ENCODE measurements around the gene PEAR1.

The PEAR1 gene

DNA sequence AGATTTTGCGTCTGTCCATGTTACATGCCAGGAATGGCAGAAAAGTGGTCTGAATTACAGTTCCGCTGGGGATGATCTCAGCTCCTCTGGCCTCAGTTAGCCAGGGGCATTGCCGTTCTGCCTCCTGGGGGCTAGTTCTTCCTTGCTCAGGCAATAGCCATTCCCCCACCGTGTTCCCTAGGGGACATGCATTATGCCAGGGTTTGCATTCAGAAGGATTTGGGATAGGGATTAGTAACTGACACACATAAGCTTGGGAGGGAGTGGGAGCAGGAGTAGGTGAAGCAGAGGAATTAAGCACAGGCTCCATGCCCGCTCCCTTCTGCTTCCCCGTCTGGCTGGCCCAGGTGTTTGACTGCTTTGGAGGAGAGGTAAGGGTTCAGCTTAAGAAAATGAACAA, 39.6 kb downstream of the PEAR1 start:
- DNase-seq: no peak

DNA sequence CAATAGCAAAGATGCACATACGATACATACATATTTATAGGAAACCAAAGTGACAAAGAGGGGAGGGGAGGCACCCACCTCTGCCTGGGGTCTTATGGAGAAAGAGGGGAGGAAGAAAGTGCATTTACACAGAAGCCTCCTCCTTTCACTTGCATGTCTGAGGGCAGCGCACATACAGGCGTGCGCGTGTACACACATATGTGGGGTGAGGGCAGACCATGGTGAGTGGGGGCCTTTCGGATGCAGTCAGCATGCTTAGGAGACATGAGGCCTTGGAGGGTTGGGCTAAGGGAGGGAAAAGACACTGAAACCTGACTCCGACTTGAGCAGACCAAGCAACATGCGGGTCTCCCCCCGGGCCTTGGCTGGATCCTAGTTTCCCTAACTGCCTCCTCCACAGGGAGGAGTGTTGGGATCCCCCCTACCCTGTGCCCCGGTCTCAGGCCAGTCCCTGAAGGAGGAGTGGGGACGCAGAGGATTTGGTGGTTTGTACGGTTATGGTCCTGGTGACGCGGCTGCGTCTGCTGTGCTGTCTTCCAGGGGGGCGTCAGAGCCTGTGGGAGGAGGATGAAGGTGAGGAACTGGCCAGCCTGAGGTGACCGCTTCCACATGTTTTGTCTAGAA, 42.1 kb downstream of the PEAR1 start:
- no peak for DNase-seq

GRCh38 chr1:156936191-156936590, 42.7 kb downstream of the PEAR1 start:
- no peak for DNase-seq

- no peak for DNase-seq
Observed at GRCh38 chr1:156936721-156937220, 43.3 kb downstream of the PEAR1 start.

- no peak for DNase-seq
Observed at GRCh38 chr1:156937883-156938282, 44.4 kb downstream of the PEAR1 start.

DNA sequence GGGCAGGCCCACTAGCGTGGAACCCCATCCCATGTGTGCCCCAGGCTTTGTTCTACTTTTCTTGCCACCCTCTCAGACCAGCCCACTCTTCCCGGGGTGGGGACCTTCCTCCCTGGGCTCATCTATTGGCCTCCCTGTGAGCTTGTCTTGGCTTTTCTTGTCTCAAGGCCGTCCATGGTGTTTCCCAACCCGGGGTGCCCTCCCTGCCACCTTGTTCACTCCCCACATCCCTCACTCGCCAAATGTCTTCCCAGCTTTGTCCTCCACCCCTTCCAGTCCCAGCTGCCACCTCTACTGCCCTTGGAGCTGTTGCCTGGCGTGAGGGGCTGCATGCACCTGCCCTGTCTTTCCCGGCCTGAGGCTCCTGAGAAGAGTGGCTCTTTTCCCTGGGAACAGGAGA, 45.3 kb downstream of the PEAR1 start:
- DNase-seq: no peak

GRCh38 chr1:156939786-156940334, 46.3 kb downstream of the PEAR1 start:
- DNase-seq: no peak

DNA sequence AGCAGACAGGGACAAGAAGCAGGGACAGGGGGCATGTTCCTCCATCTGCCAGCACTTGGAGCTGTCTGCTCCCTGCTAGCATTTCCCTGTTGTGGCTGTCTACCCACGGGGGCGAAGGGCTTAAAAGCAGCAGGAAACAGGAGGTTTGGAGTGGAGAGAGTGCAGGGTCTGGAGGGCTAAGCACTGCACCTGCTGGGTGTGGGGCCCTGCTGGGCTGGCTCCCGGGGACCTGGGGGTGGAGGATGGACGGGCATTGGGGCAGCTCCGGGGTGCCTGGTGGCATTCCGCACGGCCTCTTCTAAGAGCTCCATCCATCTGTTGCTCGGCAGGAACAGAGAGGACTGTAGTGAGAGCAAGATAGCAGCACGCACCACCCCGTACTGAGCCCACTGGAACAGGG, 48.2 kb downstream of the PEAR1 start:
- DNase-seq: no peak

DNA sequence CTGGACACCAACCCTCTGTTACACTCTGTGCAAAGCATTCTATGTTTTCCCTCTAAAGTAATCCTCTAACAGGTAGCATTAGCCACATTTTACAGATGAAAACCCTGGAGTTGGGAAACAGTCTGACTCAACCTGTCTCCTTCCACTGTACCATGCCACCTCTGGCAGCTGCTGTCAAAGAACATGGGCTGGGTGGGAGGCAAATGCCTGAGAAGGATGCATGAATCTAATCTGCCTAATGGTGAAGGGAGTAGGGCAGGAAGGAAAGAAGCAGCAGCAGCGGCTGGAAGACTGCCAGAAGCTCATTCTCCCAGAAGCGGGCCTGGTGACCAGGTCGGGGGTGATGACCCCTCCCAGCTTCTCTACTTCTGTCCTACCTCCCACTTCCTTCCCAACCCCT, 48.7 kb downstream of the PEAR1 start:
- DNase-seq: peak in 1 of 58 donors; percentile 39

DNA sequence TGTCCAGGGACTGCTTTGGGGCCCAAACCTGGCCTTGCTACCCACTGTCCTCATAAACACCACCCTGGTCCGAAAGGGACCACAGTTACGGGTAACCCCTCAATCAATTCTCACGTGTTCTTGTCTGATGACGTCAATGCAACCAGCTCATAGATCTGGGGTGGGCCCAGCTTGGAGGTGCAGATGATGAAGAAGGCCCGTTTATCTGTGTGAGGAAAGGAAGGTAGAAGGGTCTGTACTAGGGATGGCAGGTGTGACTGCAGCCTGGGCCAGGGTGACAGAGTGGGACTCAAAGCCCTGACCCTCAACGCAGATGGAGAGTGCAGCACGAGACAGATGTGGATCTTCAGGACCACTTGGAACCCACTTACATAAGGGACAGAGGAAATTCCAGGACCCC, 49.1 kb downstream of the PEAR1 start:
- no peak for DNase-seq

DNA sequence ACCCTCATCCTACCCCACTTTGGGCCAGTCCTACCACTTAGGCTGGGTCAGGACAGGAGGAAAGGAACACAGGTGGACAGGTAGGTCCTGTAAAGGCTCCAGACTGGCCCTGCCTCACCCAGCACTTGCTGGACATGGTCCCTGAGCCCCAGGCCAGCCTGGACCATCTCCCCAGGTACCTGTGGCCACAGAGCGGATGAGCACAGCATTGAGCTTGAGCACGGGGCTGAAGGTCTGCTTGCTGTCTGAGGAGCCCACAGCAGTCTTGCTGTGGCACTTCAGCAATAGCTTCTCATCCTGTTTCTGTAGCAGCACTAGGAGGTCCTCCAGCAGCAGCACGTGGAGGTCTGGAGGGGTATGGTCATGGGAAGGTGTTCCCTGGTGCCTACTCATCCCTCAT, 50.2 kb downstream of the PEAR1 start:
- DNase-seq: no peak

DNA sequence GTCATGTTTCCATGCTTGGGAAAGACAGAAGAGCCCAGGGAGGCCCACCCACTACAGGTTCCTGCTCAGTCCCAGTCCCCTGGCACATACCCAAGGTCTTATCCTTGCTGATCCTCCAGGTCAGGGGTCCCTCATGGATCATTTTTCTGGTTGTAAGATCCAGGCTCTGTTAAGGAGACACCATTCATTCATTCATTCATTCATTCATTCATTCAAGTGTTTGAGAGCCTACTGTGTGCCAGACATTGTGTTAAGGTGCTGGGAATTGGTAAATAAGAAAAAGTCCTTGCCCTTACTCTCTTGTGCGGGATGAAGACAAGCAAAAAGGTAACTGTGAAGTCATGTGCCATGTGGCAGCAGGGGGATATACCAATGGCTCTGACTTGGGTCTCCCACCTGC, 50.8 kb downstream of the PEAR1 start:
- no peak for DNase-seq

DNA sequence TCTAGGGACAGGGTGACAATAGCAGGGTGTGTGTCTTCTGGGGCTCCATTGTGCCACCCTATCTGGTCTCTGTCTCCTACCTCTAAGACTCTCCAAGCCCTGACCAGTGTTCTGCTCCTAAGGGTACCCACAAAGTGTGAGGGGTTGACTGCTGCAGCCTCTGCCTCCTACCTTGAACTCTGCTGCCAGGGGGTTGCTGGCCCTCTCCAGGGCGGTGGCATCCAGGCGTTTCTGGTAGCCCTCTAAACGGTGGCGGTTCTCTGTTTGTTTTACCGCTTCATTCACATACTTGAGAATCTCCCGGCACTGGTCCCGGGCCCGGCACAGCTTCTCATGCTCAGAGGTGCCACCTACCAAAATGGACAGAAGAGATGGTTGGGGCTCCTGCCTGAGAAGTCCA, 51.3 kb downstream of the PEAR1 start:
- no peak for DNase-seq

GRCh38 chr1:156945881-156946661, 52.6 kb downstream of the PEAR1 start:
- DNase-seq: peak in 25 of 58 donors; percentile 6 to 66 (median 32)

DNA sequence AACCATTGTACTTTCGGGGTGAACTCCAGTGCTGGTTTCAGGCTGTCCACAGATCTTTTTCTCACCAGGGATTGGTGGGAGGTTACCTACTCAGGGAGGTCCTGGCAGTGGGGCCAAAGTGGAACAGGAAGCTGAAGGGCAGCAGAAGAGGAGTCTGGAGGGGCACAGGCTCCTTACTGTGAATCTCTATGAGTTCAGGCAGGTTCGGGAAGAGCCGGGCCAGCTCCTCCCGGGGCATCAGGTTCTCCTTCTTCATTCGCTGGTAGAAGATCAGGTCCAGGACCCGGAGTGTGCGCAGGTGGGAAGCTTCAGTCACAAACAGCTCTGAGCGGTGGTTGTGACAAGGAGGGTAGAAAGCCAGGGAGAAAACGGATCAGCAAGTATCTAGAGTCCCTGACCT, 53.6 kb downstream of the PEAR1 start:
- no peak for DNase-seq

DNA sequence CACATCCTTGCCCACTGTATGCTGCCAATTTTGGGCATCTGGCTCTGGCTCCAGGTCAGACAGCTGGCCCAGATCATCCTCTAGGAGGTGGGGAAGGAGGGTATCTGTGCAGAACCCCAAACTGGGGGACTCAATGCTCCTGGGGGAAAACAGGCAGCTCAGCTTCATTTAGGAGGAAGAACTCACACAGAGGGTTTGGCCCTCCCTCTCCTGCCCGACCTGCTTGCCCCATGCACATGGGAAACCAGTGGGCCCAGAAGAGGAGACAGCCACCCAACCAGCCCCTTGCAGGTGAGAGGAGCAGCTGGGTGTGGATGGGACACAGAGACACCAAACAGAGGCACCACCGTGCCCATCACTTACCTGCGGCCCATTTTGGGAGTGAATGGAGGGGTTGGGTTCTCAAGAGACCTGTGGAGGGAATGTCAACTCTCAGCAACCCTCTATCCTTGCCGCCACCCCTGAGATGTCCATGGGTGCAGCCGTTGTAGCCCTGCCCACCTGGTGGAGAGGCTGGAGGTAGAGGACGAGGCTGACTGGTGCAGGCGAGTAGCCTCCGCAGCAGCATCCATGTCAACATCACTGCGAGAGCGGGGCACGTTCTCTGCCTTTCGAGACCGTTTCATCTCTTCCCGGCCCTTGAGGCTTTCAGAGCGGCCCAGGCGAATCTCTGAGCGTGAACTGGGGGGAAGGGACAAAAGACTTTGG, 54.5 kb downstream of the PEAR1 start:
- no peak for DNase-seq

DNA sequence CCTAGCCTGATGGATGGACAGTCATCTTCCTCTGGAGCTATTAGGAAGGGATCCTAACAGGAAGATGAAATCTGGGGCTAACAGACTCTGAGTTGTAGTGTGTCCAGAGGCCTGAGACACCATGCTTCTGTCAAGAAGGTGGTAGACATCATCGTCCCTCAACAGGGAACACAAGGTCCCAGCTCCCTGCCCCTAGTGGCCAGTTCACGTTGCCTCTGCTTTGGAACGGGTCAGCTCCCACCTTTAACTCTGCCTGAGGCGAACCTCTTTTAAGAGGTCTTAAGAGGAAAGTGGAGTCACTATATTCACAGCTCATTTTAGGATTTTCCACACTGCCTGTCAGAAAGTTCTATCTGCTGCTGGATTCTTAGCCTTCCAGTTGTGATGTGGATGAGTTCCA, 55.2 kb downstream of the PEAR1 start:
- no peak for DNase-seq

DNA sequence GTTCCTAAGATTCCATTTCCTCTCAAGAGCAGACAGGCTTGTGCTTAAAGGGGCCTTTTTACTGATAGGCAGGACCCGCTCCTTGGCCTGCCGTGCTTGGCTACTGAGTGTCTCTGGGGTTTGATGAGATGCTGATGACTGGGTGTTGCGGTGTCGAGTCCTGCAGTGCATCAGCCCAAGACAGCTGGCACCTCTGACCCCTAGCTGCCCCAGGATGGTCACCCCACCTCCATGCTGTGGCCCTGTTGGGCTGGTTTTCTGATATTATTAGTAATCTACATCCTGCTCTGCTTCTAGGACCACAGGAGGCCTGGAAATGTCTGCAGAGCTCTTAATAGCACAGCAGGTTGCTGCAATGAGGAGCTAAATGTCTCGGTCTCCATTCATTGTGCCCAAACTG, 55.6 kb downstream of the PEAR1 start:
- no peak for DNase-seq

DNA sequence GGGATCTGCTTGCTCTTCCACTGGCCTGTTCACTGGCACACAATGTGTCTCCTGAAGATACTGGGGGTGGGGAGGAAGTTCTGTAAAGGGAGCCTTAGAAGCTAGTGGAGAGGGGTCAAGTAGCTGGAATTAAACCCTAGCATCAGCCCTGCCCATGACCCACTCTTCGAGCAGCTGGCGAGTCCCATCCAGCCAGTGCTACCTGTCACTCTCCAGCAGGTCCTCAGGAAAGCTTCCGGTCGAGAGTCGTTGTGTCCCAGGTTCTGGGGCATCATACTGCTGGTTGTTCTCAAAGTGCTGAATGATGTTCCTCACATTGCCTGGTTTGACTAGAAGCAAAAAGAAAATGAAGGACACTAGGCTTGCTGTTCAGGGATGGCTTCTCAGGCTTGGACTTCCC, 57.9 kb downstream of the PEAR1 start:
- no peak for DNase-seq

DNA sequence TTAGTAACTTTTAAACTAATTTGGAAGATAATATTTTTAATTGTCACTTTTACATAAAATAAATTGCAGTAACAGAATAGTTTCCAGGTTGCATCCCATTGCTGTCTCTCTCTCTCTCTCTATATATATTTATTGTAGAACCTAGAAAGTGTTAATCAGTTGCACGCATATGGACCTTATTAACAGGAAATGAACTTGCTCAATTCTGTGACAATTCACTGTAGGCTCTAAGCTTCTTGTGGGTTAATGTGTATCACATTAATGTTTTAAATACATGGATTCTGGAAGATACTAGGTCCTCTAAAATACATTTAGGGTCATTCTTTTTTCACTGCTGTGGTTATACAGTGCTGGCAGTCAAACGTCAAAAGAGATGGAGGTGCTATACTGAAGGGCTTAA, 60.1 kb downstream of the PEAR1 start:
- DNase-seq: no peak

GRCh38 chr1:156956333-156956732, 62.8 kb downstream of the PEAR1 start:
- DNase-seq: no peak

DNA sequence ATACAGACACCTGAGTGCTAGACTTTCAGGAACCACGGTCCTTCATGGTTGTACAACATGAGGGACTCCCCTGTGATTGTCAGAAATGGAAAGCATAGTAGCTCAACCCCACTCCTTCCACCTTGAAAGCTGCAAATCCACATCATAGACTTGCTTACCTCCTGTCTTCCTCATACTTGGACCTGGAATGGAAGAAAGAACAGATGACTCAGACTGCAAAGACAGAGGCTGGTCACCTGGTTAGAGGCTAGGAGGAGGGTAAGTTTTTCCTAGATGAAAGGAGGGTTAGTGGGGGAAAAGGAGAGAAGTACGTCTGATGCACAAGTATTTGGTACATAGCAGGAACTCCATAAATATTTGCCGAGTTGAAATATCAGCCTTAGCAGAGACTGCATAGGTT, 64.1 kb downstream of the PEAR1 start:
- no peak for DNase-seq
